A204.1 (cell line): ENCODE results near the gene SUMO2.

ENCODE experiments used
- FAIRE-seq: peaks from 2 replicates; lab custom pipeline; 2012; peaks lifted over from hg19 to GRCh38; lab: Jason Lieb, UNC

SUMO2 gene

DNA sequence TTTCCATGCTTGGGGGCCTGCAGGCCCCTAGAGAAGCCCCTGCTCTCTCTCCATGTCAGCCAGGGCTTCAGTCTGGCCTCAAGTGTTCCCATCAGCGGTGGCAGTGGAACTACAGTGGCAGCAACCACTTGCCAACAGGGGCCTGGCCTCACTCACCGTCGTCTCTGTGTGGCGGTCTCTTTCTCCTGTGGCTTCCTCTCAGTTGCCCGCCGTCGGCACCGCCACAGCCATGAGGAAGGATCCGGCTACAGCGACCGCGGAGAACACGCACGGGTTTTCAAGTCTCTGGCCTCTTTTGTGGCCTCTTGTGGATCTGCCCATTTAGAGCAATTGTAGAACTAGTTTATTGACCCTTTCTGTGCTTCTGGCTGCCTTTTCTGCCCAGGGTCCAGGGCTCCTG lies 64.5 kb downstream of the SUMO2 start:
- no peak for FAIRE-seq

- no peak for FAIRE-seq
Measured at GRCh38 chr17:75116737-75117136, 66.0 kb downstream of the SUMO2 start.
